GM18870 (cell line): Measurements from ENCODE around the gene TFDP2.
A peak's percentile ranks its signal among the peaks of the same experiment; 100 is the strongest.
"Not testable (repeated sequence)": the region's sequence is repeated elsewhere in the genome, so short reads cannot be mapped to it uniquely, and the experiment has no call there.

Experiments used
- ATAC-seq: cut with Tn5 transposase; IDR thresholded peaks from one replicate; pipeline ENCODE4 v1.9.1; 2021; ENCODE audit warnings: moderate library complexity; ENCODE audit not compliant: unreplicated experiment

The TFDP2 gene

GRCh38 chr3:142077155-142077858 lies 72.0 kb downstream of the TFDP2 start:
- ATAC-seq: no peak

DNA sequence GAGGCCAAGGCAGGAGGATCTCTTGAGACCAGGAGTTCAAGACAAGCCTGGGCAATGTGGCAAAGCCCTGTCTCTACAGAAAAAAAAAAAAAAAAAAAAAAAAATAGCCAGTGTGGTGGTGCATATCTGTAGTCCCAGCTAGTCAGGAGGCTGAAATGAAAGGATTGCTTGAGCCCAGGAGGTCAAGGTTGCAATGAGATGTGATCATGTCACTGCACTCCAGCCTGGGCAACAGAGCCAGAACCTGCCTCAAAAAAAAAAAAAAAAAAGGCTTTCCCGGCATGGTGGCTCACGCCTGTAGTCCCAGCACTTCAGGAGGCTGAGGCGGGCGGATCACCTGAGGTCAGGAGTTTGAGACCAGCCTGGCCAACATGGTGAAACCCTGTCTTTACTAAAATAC lies 73.7 kb downstream of the TFDP2 start:
- not testable (repeated sequence) for ATAC-seq

DNA sequence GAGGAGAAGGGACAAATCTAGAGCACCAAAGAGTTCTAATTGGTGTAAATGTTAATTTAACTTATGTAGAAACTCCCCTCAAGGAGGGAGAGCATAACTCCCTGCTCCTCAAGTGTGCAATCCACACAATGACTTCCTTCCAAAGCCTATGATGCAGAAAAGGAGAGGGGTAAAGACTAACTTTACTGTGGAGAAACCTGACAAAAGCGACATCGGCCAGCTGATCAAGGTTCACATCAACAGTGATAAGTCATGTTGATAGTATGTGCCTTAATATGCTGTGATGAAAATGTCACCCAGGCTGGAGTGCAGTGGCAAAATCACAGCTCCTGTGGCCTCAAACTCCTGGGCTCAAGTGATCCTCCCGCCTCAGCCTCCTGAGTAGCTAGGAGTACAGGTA lies 76.5 kb downstream of the TFDP2 start:
- no peak for ATAC-seq

DNA sequence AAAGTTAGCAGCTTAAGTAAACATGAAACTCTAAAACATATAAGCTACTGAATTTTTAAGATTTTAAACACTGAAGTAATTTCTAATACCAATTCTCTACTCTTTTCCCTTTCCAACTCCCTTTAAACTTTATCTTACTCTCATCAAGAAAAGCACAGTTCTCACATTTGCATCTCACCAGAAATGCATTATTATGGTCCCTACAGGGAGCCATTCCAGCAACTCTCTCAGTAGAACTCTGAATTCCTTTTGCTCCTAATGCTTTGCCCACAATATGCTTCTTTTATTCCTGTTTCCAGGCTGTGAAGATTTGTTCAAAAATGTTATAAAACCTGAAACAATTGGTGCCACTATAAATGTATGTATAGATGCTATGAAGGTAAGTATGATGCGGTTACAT lies 83.4 kb downstream of the TFDP2 start:
- no peak for ATAC-seq

- ATAC-seq: no peak
Observed at GRCh38 chr3:142065344-142065743, 84.0 kb downstream of the TFDP2 start.

DNA sequence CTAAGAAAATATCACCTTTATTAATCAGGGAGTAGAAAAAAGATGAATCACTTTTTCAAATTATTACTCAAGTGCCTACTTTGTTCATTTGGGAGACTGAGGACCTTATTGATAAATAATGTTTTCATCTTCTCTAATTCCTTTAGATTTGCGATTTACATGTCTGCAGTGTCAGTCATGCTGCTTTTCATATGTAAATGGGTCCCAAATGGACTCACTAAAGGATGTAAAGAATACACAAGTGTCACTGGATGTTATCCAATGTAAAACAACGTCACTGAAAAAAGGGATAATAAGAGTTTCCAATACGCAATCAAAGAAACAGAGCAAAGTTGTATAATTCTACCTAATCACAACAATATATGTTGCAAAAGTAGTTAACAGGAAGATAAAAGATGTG lies 84.9 kb downstream of the TFDP2 start:
- no peak for ATAC-seq

DNA sequence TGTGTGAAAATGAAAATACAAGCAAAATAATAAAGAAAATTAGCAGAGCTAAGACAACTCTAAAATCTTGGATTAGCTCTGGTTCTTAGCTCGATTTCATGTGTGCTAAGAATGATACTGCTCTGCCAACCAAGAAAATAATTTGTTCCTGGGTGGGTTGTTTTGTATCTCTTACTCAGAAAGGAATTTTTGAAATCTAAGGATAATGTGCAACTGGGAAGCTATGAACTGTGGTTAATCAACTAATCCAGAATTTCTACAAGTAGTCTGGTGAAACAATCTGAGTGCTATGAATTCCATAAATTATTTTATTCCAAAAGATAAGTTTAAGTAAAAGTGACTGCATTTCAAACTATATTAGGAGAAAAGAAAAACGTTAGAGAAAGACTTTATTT lies 92.0 kb downstream of the TFDP2 start:
- no peak for ATAC-seq

DNA sequence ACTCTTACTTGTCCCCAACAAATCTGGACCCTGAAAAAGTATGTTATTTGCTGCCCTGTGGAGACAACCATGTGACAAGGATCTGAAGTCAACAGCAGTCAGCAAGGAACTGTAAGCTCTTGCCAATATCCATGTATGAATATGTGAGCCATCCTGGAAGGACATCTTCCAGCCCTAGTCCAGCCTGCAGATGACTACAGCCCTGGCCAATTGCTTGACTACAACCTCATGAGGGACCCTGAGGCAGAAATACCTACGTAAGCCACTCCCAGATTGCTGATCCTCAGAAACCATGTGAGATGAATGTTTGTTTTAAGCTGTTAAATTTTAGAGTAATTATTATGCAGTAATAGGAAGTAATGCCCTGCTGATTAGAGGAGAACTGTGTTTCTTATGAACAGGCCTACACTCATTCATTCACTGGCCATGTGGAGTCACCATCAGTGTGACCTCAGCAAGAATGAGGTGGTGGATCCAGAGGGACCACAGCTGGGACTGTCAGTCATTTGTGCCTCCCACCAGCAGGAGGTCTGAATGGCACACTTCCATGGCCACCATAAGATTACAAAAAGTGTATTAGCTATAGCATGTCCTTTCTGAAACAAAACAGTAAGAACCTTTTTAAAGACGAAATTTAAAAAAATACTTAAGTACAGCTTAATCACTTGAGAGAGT lies 92.6 kb downstream of the TFDP2 start:
- ATAC-seq: no peak

- no peak for ATAC-seq
Observed at GRCh38 chr3:142053835-142054234, 95.5 kb downstream of the TFDP2 start.

GRCh38 chr3:142053244-142053643 lies 96.1 kb downstream of the TFDP2 start:
- ATAC-seq: no peak

DNA sequence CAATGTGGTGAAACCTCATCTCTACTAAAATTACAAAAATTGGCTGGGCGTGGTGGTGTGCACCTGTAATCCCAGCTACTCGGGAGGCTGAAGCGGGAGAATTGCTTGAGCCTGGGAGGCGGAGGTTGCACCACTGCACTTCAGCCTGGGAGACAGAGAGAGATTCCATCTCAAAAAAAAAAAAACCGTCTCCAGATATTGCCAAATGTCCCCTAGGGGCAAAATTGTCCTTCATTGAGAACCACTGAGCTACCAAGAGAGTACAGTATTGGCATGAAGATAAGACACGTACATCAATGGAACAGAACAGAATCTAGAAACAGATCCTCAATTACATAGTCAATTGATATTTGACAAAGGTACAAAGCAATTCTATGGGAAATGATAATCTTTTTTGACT lies 98.0 kb downstream of the TFDP2 start:
- no peak for ATAC-seq

DNA sequence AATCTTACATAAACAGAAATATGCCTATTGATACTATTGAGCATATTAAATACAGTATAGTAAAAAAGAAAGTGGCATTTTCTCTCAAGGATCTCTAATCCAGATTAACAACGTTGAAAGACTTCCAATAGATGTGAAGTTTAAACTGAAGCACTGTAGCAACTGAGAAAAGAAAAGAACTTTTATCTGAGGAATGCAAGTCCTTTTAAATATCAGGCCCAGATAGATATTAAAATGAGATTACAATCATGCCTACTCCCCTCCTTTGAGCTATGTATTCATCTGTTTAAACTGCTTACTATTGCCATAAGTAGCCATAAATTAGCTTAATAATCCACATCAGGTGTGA lies 102.3 kb downstream of the TFDP2 start:
- no peak for ATAC-seq

DNA sequence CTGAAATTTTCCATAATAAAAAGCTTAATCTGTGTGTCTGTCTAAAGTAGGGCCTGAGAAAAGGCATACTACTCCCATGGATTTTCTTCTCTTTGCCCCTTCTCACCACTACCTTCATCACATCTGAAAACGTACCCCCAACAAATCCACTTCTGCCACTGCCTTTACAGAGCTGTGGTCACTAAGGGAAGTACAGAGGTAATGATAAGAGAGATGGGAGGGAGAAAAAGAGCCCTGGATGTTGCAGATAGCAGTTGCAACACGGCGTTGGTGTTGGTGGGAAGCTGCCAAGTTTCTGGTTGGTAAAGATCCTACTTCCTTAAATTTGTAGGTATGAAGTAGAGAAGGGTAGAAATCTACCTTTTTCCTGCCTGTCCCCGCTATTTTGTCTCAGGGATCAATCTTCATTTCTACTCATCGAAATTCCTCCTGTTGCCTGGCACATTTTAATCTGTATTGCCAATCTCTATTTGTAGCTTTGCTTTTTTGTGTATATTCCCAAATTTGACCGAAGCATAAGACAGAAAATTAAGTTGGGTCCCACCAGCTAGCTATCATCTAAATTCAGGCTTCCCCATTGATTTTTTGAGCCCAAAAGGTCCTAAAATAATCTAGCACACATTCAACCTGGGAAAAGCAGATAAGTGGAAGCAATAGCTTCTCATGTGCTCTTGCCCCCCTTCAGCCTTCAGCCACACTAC lies 102.9 kb downstream of the TFDP2 start:
- no peak for ATAC-seq

DNA sequence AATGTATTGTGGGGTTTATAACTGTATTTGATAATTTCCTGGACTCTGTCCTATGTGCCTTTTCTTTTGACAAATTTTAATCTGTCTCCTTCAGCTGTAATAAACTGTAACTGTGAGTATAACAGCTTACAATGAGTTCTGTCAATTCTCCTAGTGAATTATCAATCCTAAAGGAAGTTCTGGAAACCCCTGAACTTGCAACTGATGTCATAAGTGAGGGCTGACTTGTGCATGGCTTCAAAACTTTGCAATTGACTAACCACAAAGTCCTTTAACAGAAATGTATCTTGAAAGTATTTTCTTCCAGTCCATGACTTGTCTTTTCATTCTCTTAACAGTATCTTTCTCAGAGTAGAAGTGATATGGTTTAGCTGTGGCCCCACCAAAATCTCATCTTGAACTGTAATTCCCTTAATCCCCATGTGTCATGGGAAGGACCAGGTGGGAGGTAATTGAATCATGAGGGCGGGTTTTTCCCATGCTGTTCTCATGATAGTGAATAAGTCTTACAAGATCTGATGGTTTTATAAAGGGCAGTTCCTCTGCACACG lies 108.3 kb downstream of the TFDP2 start:
- no peak for ATAC-seq

DNA sequence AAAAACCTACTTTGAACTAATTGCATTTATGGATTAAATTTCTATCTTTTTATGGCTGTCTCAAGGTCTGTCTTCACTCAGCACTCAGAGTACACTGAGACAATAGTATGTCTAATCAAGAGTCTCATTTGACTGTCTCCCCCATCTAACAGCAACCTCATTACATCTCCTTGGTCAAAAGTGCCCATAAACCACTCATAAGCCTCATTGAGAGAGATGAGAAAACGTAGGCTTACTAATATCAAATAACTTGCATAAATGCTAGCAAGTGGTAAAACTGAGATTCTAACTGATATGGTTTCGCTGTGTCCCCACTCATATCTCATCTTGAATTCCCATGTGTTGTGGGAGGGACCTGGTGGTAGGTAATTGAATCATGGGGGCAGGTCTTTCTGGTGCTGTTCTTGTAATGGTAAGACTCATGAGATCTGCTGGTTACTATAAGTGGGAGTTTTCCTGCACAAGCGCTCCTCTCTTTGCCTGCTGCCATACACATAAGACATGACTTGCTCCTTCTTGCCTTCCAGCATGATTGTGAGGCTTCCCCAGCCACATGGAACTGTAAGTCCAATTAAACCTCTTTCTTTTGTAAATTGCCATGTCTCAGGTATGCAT lies 113.9 kb downstream of the TFDP2 start:
- ATAC-seq: no peak

DNA sequence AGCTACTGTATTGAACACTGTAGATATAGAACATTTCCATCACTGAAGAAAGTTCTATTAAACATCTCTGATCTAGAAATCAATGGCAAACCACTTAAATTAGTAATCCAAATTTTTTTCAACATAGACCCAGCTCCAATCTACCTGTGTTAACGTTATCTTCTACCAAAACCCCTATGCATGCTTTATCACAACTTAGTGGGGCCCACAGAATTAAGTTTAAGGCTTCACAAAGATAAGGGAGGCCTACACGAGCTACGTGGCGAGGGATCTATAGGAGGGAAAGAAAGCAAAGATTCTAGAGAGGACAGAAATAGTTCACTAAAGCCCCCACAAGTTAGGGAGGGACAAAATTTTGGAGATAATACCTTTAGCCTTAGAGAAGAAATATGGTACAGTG lies 116.1 kb downstream of the TFDP2 start:
- no peak for ATAC-seq

GRCh38 chr3:142031575-142031974 lies 117.8 kb downstream of the TFDP2 start:
- ATAC-seq: no peak

DNA sequence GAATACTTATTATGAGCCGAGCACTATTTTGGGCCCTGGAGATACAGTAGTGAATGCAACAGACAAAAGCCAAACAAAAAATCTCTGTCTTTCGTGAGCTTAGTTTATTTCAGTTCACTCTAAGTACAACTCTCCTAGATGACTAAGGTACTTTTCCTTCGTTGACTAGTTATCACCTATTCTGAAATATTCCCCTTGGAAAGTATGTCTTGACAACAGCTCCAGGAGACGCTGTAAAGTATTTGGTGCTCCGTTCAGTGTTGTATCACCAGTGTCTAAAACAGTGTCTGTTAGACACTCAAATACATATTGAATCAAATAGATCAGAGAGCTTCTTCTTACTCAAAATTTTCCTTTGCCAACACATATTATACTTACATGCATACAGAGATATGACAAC lies 119.6 kb downstream of the TFDP2 start:
- no peak for ATAC-seq

- no peak for ATAC-seq
Observed at GRCh38 chr3:142029052-142029642, 120.2 kb downstream of the TFDP2 start.

GRCh38 chr3:142028243-142028777 lies 121.0 kb downstream of the TFDP2 start:
- peak; percentile 59 for ATAC-seq

- no peak for ATAC-seq
Observed at GRCh38 chr3:142027735-142028134, 121.6 kb downstream of the TFDP2 start.
